Ovary (tissue), 3 donors: Measurements from ENCODE around the gene KLHL6.

Source experiments
- CTCF ChIP-seq, 3 donors: fragments of 450-650 bp in 2 of 3; fragments of 200-600 bp in 1 of 3; IDR thresholded peaks; one replicate each; pipeline versions ENCODE4 v1.5.1 to v1.8.0; 2016 to 2022; ENCODE audit warnings: antibody characterized with exemption in 3 of 3, mild to moderate bottlenecking in 1 of 3
- EP300 ChIP-seq: sonication (generic); formaldehyde crosslinking; IDR thresholded peaks from one replicate; pipeline ENCODE4 v1.6.1; 2017; ENCODE audit warnings: antibody characterized with exemption
- POLR2A ChIP-seq: fragments of 450-650 bp; IDR thresholded peaks from one replicate; pipeline ENCODE4 v1.6.1; 2017; ENCODE audit warnings: antibody characterized with exemption, mild to moderate bottlenecking, moderate library complexity
- donor health status: DM: no; HTN: no; CAD: no.

DNA sequence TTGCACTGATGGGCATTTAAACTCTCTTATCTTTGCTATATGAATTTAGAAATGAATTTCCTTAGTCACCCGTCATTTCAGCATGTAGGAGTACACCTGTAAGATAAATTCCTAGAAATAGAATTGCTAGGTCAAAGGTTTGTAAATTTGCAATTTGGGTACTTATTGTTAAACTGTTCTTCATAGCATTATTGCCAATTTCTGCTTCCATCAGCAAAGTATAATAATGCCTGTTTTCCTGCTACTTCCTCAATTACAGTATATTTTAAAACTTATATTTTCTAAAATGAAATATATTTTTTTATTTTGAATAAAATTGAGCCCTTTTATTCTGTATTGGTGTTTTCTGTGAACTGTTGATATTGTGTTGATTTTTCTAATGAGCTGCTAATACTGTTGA lies 110.8 kb downstream of the KLHL6 start:
- TF ChIP-seq CTCF (IDR thresholded peaks at IDR 0.05): no peak
- no peak for TF ChIP-seq POLR2A
- TF ChIP-seq EP300: no peak
